ENCODE results near the gene BLOC1S3. TPM values are rescaled to one million over a fixed set of nuclear protein-coding genes. Genes with fewer than 3 reads are reported as not detected.
A peak's percentile ranks its signal among the peaks of the same experiment; 100 is the strongest.

Gene BLOC1S3
- total RNA-seq, 1 donor, result 7.7 TPM

GRCh38 chr19:45175515-45176345 lies 2.9 kb upstream of the BLOC1S3 start:
- DNase-seq (ENCODE audit: low read depth), result no peak
- no peak for TF ChIP-seq CTCF (IDR thresholded peaks at IDR 0.05; ENCODE audit: insufficient read depth, low read length)
- H3K4me3 ChIP-seq (ENCODE audit: low read depth, low read length), result no peak overlapping the region

DNA sequence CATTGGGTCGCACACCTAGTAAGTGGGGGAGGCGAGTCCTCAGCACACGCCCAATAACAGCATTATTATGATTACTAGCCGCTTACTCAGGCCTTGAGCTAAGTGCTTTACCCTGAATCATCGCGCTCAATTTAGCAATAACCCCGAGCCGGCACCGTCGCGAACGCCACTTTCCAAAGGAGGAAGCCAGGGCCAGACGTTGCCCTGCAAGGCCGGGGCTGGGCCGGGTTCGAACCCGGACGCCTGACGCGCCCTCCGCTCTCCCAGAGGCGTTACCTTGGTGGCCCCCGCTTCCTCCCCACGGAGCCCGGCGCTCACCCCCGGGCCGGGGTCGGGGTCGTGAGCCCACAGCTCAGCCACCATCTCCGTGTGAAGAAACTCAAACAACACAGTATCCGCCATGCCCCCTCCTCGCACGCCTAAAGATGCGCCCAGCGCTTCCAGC lies 745 bp upstream of the BLOC1S3 start, which contains the start of gene TRAPPC6A:
TSS of gene TRAPPC6A (minus strand) at position 421 of the 445 bp plus-strand sequence. CDS start at position 402, 19 bp downstream.
- peak; percentile 52 for DNase-seq (ENCODE audit: low read depth)
- TF ChIP-seq CTCF (IDR thresholded peaks at IDR 0.05; ENCODE audit: insufficient read depth, low read length), result no peak
- peak within 1 kb of the TSS; percentile 91 for H3K4me3 ChIP-seq (ENCODE audit: low read depth, low read length)

DNA sequence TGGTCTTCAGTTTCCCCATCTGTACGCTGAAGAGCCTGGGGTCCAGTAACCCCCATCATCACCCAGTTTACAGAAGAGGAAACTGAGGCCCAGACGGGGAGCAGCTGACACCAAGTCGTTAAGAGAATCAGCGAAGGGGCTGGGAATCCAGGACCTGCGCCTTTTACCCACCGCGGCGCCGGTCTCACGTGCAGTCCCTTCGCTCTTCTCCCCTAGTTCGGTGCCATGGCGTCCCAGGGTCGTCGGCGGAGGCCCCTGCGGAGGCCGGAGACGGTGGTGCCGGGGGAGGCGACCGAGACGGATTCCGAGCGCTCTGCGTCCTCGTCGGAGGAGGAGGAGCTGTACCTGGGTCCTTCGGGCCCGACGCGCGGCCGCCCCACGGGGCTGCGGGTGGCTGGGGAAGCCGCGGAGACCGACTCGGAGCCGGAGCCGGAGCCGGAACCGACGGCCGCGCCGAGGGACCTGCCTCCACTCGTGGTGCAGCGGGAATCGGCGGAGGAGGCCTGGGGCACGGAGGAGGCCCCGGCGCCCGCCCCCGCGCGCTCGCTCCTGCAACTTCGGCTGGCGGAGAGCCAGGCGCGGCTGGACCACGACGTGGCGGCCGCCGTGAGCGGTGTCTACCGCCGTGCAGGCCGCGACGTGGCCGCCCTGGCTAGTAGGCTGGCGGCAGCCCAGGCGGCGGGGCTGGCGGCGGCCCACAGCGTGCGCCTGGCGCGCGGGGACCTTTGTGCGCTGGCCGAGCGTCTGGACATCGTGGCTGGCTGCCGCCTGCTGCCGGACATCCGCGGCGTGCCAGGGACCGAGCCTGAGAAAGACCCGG lies 698 bp downstream of the BLOC1S3 start:
- peak overlapping the region; percentile 91 for H3K4me3 ChIP-seq (ENCODE audit: low read depth, low read length)
- peak; percentile 8 for DNase-seq (ENCODE audit: low read depth)
- TF ChIP-seq CTCF (IDR thresholded peaks at IDR 0.05; ENCODE audit: insufficient read depth, low read length), result no peak

DNA sequence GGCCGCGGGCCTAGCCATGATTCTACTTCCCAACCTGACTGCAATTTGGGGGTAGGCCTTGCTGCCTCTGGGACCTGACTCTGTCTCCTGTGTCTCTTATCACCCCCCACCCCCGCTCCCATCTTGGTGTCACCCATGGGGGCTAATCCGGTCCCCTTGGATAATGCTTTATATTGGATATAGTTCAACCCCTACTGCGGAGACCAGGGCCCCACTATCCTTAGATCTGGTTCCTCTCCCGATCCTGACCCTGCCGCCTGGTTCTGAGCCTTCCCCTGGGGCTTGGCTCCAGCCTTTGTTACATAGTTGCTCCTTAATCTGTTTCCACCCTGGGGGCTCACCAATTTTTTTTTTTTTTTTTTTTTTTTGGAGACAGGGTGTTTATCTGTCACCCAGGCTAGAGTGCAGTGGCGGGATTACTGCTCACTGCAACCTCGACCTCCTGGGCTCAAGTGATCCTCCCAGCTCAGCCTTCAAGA lies 1.3 kb downstream of the BLOC1S3 start:
- TF ChIP-seq CTCF (IDR thresholded peaks at IDR 0.05; ENCODE audit: insufficient read depth, low read length), result no peak
- DNase-seq (ENCODE audit: low read depth), result no peak
- H3K4me3 ChIP-seq (ENCODE audit: low read depth, low read length), result peak overlapping the region; percentile 91

GRCh38 chr19:45180936-45181335 lies 2.4 kb downstream of the BLOC1S3 start:
- H3K4me3 ChIP-seq (ENCODE audit: low read depth, low read length), result peak overlapping the region; percentile 19
- no peak for TF ChIP-seq CTCF (IDR thresholded peaks at IDR 0.05; ENCODE audit: insufficient read depth, low read length)
- peak; percentile 11 for DNase-seq (ENCODE audit: low read depth)

DNA sequence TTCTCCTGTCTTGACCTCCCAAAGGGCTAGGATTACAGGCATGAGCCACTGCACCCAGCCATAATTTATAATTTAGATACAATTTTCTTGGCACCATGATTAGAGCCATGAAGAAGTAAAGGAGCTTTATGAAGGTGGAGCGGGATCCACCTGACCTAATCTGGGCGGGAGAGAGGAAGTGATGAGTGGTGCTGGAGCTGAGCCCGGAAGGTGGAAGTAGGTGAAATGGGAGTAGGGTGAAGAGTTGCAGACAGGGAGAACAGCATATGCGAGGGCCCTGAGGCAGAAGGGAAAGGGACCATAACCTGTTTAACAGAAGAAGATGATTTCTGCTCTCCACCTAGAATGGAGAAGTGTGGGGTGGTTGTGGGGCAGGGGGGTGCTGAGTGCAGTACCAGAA lies 4.2 kb downstream of the BLOC1S3 start:
- H3K4me3 ChIP-seq (ENCODE audit: low read depth, low read length), result no peak overlapping the region
- no peak for DNase-seq (ENCODE audit: low read depth)
- no peak for TF ChIP-seq CTCF (IDR thresholded peaks at IDR 0.05; ENCODE audit: insufficient read depth, low read length)

All from fibroblast of the aortic adventitia (primary cell).